PC-3 (cell line): ENCODE measurements around the gene RETREG3. TPM values are rescaled to one million over a fixed set of nuclear protein-coding genes. Genes with fewer than 3 reads are reported as not detected.

Experiments
- ATAC-seq: fragments of 200-7000 bp; cut with Tn5 transposase; 2 replicates; pipeline ENCODE4 v1.9.1; 2020; ENCODE audit warnings: mild to moderate bottlenecking, moderate library complexity
- BruUV-seq: library from RNA; stranded (reverse); fragments of 400-500 nt; replicated peaks from 2 replicates; lab custom pipeline; 2021; lab: Mats Ljungman, UMichigan
- CTCF ChIA-PET: fragments of 300-600 bp; sonication (Branson Sonifier 250); formaldehyde crosslinking; loops from one replicate; lab custom pipeline; 2022; ENCODE audit warnings: antibody characterized with exemption; lab: Charles Lee
- POLR2A ChIA-PET: fragments of 300-600 bp; sonication (Branson Sonifier 250); formaldehyde crosslinking; loops from one replicate; lab custom pipeline; 2022; ENCODE audit warnings: antibody characterized with exemption; ENCODE audit not compliant: unreplicated experiment; lab: Charles Lee
- DNase-seq: peaks from one replicate; pipeline ENCODE4 v3.0.0-alpha.2; 2015
- H2AFZ ChIP-seq: fragments of 300-600 bp; sonication (generic); 2 replicates; pipeline ENCODE4 v1.6.0; 2016; ENCODE audit warnings: antibody characterized with exemption, low read length
- H3F3A ChIP-seq: fragments of 300-600 bp; sonication (generic); one replicate; pipeline ENCODE4 v1.6.0; 2017; ENCODE audit warnings: antibody characterized with exemption, low read length, control low read depth, mild to moderate bottlenecking; ENCODE audit not compliant: unreplicated experiment
- H3K27ac ChIP-seq: fragments of 300-600 bp; sonication (generic); 2 replicates; pipeline ENCODE4 v1.5.1; 2016; ENCODE audit warnings: mild to moderate bottlenecking, low read length
- H3K27me3 ChIP-seq: fragments of 300-600 bp; sonication (generic); 2 replicates; pipeline ENCODE4 v1.6.1; 2016; ENCODE audit warnings: low read length, mixed read lengths
- H3K36me3 ChIP-seq: fragments of 300-600 bp; sonication (generic); 2 replicates; pipeline ENCODE4 v1.6.1; 2016; ENCODE audit warnings: low read depth, mixed run types, low read length, mixed read lengths
- H3K4me1 ChIP-seq: fragments of 300-600 bp; sonication (generic); 2 replicates; pipeline ENCODE4 v1.5.1; 2016; ENCODE audit warnings: low read length; ENCODE audit not compliant: insufficient read depth
- H3K4me2 ChIP-seq: fragments of 300-600 bp; sonication (generic); 2 replicates; pipeline ENCODE4 v1.6.0; 2016; ENCODE audit warnings: low read length
- H3K4me3 ChIP-seq: fragments of 300-600 bp; sonication (generic); 2 replicates; pipeline ENCODE4 v1.5.1; 2016; ENCODE audit warnings: mild to moderate bottlenecking, low read length, mixed read lengths
- H3K79me2 ChIP-seq: fragments of 300-600 bp; sonication (generic); 2 replicates; pipeline ENCODE4 v1.6.1; 2017; ENCODE audit warnings: low read length, mixed read lengths
- H3K9ac ChIP-seq: fragments of 300-600 bp; sonication (generic); 2 replicates; pipeline ENCODE4 v1.6.0; 2016; ENCODE audit warnings: mild to moderate bottlenecking, low read length
- H3K9me2 ChIP-seq: fragments of 300-600 bp; sonication (generic); replicated peaks from 2 replicates; pipeline ENCODE4 v1.6.1; 2016; ENCODE audit warnings: mixed run types, low read length, mixed read lengths
- H3K9me3 ChIP-seq: fragments of 300-600 bp; sonication (generic); 2 replicates; pipeline ENCODE4 v1.6.1; 2016; ENCODE audit warnings: low read length, mixed read lengths
- H4K20me1 ChIP-seq: fragments of 300-600 bp; sonication (generic); 2 replicates; pipeline ENCODE4 v1.6.1; 2016; ENCODE audit warnings: low read length, mixed read lengths
- CTCF ChIP-seq: fragments of 300-600 bp; sonication (generic); conservative IDR thresholded peaks from 2 replicates; pipeline ENCODE4 v1.5.1; 2017; ENCODE audit warnings: antibody characterized with exemption, low read depth, mild to moderate bottlenecking, low read length
- EZH2 ChIP-seq: fragments of 300-600 bp; sonication (generic); IDR thresholded peaks from one replicate; pipeline ENCODE4 v1.6.1; 2017; ENCODE audit warnings: antibody characterized with exemption, mild to moderate bottlenecking, low read length; ENCODE audit not compliant: unreplicated experiment
- EZH2phosphoT487 ChIP-seq: fragments of 300-600 bp; sonication (generic); IDR thresholded peaks from 2 replicates; pipeline ENCODE4 v1.6.1; 2018; ENCODE audit warnings: mild to moderate bottlenecking, antibody characterized with exemption, low read length, borderline replicate concordance
- intact Hi-C: fragments of 100-400 bp; cut with micrococcal nuclease; formaldehyde crosslinking; loops from 2 replicates; pipeline ENCODE4 v1.9.0; 2023
- total RNA-seq: library from RNA; depleted of rRNA; stranded (reverse); fragments of >200 nt; gene quantifications from 2 replicates; pipeline ENCODE4 v1.2.3, GENCODE V29; 2014

Gene RETREG3
- total RNA-seq, 1 experiment from 2014 or later, result 19.3 TPM

GRCh38 chr17:42544874-42545283 is 64.3 kb downstream of the RETREG3 start:
- H3K4me1 ChIP-seq, result peaks cover 16% of the 10 kb centered on the region
- CTCF ChIA-PET, result no interaction called here
- H3K36me3 ChIP-seq, result no peaks in the 10 kb centered on the region
- ATAC-seq, result no peak
- POLR2A ChIA-PET, result no interaction called here
- no peak overlapping the region for H3K27ac ChIP-seq
- no peaks in the 10 kb centered on the region for H3F3A ChIP-seq
- no peak overlapping the region for H2AFZ ChIP-seq
- H3K9me2 ChIP-seq, result no peaks in the 10 kb centered on the region
- BruUV-seq, result no TSS peak
- no peak for TF ChIP-seq EZH2
- no peak for TF ChIP-seq EZH2phosphoT487
- TF ChIP-seq CTCF, result no peak
- no peaks in the 10 kb centered on the region for H3K27me3 ChIP-seq
- H3K79me2 ChIP-seq, result no peaks in the 10 kb centered on the region
- DNase-seq, result no peak
- no peak overlapping the region for H3K4me2 ChIP-seq
- intact Hi-C loops, result no loop called here
- H3K9me3 ChIP-seq, result no peaks in the 10 kb centered on the region
- no peaks in the 10 kb centered on the region for H4K20me1 ChIP-seq
- H3K4me3 ChIP-seq, result no peak overlapping the region
- no peak overlapping the region for H3K9ac ChIP-seq

GRCh38 chr17:42543190-42544079 is 65.7 kb downstream of the RETREG3 start:
- TF ChIP-seq EZH2phosphoT487, result no peak
- no peak for TF ChIP-seq EZH2
- no peak for TF ChIP-seq CTCF
- intact Hi-C loops, result no loop called here
- ChIA-PET CTCF (no interaction called here), POLR2A (no interaction called here)
- Histone ChIP-seq H2AFZ (no peak overlapping the region), H3K4me3 (no peak overlapping the region), H3K79me2 (no peaks in the 10 kb centered on the region), H3K36me3 (no peaks in the 10 kb centered on the region), H3K27ac (no peak overlapping the region), H3K9me3 (no peaks in the 10 kb centered on the region), H3K4me1 (peaks cover 12% of the 10 kb centered on the region), H4K20me1 (no peaks in the 10 kb centered on the region), H3K27me3 (no peaks in the 10 kb centered on the region), H3K9me2 (no peaks in the 10 kb centered on the region), H3K4me2 (no peak overlapping the region), H3K9ac (no peak overlapping the region), H3F3A (no peaks in the 10 kb centered on the region)
- DNase-seq (no peak), ATAC-seq (no peak)
- no TSS peak for BruUV-seq
